Cardiac muscle cell (in vitro differentiated cells and primary cell): ENCODE data around the gene EDC3. TPM values are rescaled to one million over a fixed set of nuclear protein-coding genes. Genes with fewer than 3 reads are reported as not detected.

Experiments used
- DNase-seq, 2 donors: peaks; one replicate each; pipeline versions ENCODE4 v3.0.0 to v3.0.0-alpha.2; 2010 to 2017; ENCODE audit warnings: low read depth in 1 of 2, low spot score in 1 of 2
- H3K27ac ChIP-seq: fragments of 200-600 bp; sonication (generic); 2 replicates; pipeline ENCODE4 v1.5.1; 2016
- H3K27me3 ChIP-seq: fragments of 200-600 bp; sonication (generic); 2 replicates; pipeline ENCODE4 v1.6.0; 2016; ENCODE audit warnings: control low read depth
- H3K36me3 ChIP-seq: fragments of 200-600 bp; sonication (generic); 2 replicates; pipeline ENCODE4 v1.5.1; 2016; ENCODE audit warnings: control low read depth
- H3K4me1 ChIP-seq: fragments of 200-600 bp; sonication (generic); 2 replicates; pipeline ENCODE4 v1.8.1; 2017; ENCODE audit warnings: low read depth, mild to moderate bottlenecking, mixed run types
- H3K4me3 ChIP-seq: fragments of 200-600 bp; sonication (generic); 2 replicates; pipeline ENCODE4 v1.5.1; 2016; ENCODE audit warnings: mild to moderate bottlenecking
- H3K9me3 ChIP-seq: fragments of 200-600 bp; sonication (generic); 2 replicates; pipeline ENCODE4 v1.5.1; 2017; ENCODE audit warnings: low read depth, mild to moderate bottlenecking, control low read depth
- polyA plus RNA-seq: library from polyadenylated mRNA; unstranded; fragments of >200 nt; fragmentation: Nextera tagmentation; extraction: Ambion mirVana; gene quantifications from 2 replicates; pipeline ENCODE4 v1.2.1, GENCODE V29; 2016
- total RNA-seq: library from RNA; depleted of rRNA; stranded (reverse); fragments of >200 nt; gene quantifications from 2 replicates; pipeline ENCODE4 v1.2.3, GENCODE V29; 2016
- TF ChIP-seq, protein P1 (sequence below): IDR thresholded peaks from 2 replicates; pipeline ENCODE4 v1.5.1; 2012; ENCODE audit warnings: low read depth, mild to moderate bottlenecking, low read length

The EDC3 gene
- total and polyA plus RNA-seq, 2 experiments from 2014 or later = 17.6 to 25.2 TPM

DNA sequence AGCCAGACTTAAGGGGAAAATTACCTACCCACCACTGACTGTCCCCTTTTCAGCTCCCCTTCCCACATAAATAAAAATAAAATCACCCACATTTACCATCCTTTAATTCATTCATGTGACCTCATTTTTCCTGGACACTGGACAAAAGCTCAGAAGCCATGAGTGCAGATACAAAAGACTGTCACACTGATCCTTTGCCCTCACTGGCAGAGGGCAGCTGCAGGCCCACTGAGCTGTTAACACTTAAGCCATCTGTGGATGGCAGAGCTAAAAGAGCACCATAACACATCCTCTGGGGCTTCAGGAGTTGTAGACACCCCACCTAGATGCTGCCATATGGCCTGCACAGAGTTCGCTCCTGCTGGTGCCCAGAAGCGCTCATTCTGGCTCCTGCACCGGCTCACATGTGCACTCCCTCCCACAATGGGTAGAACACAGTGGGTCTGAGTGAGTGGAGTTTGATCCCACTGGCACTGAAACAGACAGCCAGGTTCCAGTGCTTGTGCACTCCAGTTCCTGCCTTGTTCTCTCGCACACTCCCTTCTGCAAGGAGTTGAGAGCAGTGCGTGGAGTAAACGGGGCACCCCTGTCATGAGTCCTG is 38.8 kb downstream of the EDC3 start:
- TF ChIP-seq, protein P1, sequence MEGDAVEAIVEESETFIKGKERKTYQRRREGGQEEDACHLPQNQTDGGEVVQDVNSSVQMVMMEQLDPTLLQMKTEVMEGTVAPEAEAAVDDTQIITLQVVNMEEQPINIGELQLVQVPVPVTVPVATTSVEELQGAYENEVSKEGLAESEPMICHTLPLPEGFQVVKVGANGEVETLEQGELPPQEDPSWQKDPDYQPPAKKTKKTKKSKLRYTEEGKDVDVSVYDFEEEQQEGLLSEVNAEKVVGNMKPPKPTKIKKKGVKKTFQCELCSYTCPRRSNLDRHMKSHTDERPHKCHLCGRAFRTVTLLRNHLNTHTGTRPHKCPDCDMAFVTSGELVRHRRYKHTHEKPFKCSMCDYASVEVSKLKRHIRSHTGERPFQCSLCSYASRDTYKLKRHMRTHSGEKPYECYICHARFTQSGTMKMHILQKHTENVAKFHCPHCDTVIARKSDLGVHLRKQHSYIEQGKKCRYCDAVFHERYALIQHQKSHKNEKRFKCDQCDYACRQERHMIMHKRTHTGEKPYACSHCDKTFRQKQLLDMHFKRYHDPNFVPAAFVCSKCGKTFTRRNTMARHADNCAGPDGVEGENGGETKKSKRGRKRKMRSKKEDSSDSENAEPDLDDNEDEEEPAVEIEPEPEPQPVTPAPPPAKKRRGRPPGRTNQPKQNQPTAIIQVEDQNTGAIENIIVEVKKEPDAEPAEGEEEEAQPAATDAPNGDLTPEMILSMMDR = no peak

DNA sequence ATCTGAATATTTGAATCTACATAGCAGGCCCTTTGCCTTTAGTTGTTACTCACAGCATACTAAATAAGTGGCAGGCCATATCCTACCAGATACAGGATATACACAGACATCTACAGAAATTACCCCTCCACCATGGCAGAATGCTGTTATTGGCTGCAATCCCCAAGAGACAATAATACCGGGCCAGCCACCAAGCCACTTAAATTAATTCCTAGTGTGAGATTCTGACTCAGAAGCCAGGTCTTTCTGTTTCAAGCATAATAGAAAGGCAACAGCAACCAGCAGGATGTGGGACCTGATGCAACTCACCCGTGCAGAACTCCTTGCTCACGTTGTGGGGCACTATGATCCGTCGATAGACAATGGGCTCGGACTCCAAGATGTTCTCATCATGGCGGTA is 40.4 kb downstream of the EDC3 start:
- DNase-seq = no peak
- TF ChIP-seq, protein P1 = no peak
- H3K9me3 ChIP-seq = no peaks in the 10 kb centered on the region
- H3K27ac ChIP-seq = peak overlapping the region; percentile 94
- no peaks in the 10 kb centered on the region for H3K27me3 ChIP-seq
- H3K4me1 ChIP-seq = peaks cover 37% of the 10 kb centered on the region
- no peak overlapping the region for H3K4me3 ChIP-seq
- H3K36me3 ChIP-seq = no peaks in the 10 kb centered on the region

More for the DNA sequence above, 38.8 kb downstream of the EDC3 start:
- Histone ChIP-seq H3K36me3 (no peaks in the 10 kb centered on the region), H3K27me3 (no peaks in the 10 kb centered on the region), H3K9me3 (no peaks in the 10 kb centered on the region), H3K27ac (peak overlapping the region; percentile 56), H3K4me3 (no peak overlapping the region), H3K4me1 (peaks cover 32% of the 10 kb centered on the region)
- DNase-seq = no peak

DNA sequence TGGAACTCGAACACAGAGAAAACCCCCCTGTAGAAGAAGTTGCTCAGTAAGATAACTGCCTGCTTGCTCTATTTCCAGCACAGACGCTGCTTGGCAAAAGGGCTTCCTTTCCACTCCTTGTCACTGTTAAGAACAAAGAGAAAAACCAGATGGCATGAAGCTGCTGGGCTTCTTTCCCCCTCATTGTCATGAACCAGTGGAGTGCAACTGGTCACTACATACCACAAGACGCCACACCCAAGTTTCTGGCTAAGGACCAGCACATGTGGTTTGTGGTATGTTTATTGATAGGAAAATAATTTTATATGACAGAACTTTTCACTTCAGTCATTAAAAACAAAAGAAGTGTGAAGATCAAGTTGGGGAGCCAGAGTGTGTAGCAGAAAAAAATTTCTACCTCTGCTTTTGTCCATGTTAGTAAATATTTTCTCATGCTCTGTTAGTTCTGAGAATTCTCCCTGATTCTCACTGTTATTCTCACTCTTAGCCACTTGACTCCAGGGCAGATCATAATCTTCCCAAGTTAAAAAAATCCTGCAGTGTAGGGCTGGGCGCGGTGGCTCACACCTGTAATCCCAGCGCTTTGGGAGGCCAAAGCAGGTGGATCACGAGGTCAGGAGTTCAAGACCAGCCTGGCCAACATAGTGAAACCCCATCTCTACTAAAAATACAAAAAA is 42.3 kb downstream of the EDC3 start:
- Histone ChIP-seq H3K27ac (peak overlapping the region; percentile 94), H3K36me3 (no peaks in the 10 kb centered on the region), H3K4me3 (no peak overlapping the region), H3K4me1 (peaks cover 39% of the 10 kb centered on the region), H3K27me3 (no peaks in the 10 kb centered on the region), H3K9me3 (no peaks in the 10 kb centered on the region)
- DNase-seq = peak; percentile 86 to 87
- TF ChIP-seq, protein P1 = no peak

DNA sequence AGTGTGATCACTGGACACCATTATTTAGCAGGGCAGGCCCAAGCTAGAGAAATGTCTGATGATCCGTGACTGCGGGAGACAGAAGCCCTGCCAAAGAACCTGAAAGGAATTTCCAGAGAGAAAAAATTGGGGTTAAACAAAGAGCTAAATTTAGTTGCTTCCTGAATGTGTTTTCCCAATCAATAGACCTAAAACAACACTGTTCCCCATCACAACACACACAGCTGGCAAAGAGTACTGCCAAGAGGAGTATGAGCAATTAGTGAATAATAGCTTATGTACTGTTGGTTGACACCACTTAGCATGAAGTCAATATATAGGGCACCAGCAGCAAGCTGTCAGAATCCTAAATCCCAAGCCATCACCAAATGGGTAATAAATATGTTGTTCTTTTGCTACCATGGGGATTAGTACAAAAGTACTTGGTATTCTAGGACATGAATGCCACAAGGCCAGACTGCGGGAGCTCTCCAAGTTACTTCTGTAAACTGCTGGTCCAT is 44.5 kb downstream of the EDC3 start:
- TF ChIP-seq, protein P1 = no peak

DNA sequence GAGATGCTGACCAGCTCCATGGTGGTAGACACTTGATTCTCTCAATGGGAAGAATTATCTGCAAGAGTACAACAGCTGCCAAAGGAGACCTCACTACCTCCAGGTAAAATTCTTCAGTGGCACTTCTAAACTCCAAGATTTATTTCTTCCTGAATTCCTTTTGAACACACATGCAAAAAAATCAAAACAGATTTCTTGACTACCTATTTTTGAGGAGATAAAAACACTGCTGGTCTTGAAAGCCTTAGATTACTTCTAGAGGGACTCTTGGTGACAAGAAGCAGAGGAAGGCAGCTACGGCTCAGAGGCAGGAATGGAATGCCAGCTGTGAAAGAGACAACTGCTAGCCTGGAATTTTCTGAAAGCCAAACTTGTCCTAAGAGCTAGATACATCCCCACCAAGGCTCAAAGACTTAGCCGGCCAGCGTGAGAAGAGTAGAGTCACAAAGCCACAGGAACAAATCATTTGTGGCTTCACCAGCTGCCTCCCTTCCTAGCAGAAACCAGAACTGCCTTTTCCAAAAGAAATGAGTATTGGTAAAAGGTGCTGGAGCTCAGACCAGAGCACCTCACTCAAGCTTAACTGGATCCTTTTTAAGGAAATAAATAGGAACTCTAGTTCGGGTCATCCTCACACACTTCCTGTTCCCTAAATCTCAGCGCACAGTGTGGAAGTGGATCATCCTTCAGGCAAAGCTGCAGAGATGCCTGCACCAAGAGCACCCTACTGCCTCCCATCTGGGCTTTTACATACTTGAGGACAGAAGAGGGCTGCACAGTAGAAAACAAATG is 47.6 kb downstream of the EDC3 start:
- peak in 1 of 2 donors; percentile 45 for DNase-seq
- no peaks in the 10 kb centered on the region for H3K36me3 ChIP-seq
- no peaks in the 10 kb centered on the region for H3K27me3 ChIP-seq
- peaks cover 47% of the 10 kb centered on the region for H3K4me1 ChIP-seq
- TF ChIP-seq, protein P1 = no peak
- no peaks in the 10 kb centered on the region for H3K9me3 ChIP-seq
- no peak overlapping the region for H3K4me3 ChIP-seq
- H3K27ac ChIP-seq = peak overlapping the region; percentile 75

More for the DNA sequence above, 44.5 kb downstream of the EDC3 start:
- Histone ChIP-seq H3K4me3 (no peak overlapping the region), H3K4me1 (peaks cover 47% of the 10 kb centered on the region), H3K27ac (peak overlapping the region; percentile 94), H3K36me3 (no peaks in the 10 kb centered on the region), H3K9me3 (no peaks in the 10 kb centered on the region), H3K27me3 (no peaks in the 10 kb centered on the region)
- DNase-seq = no peak
